Heart left ventricle (tissue), 16 donors: Measurements from ENCODE around the gene NDUFAF7. TPM values are rescaled to one million over a fixed set of nuclear protein-coding genes. Genes with fewer than 3 reads are reported as not detected.
A peak's percentile ranks its signal among the peaks of the same experiment; 100 is the strongest.

Source experiments
- ATAC-seq, 4 donors: fragments of 200-7000 bp; cut with Tn5 transposase; one replicate each; pipeline ENCODE4 v1.9.1; 2020 to 2022; ENCODE audit warnings: moderate library complexity in 4 of 4, mild to moderate bottlenecking in 3 of 4, moderate number of reproducible peaks in 1 of 4
- DNase-seq, 5 donors: peaks; one replicate each; pipeline ENCODE4 v3.0.0-alpha.2; 2020
- H3K27ac ChIP-seq, 12 donors: fragments of 200-600 bp; sonication (generic) in 4 of 12; one replicate each; pipeline versions ENCODE4 v1.5.0 to v1.8.0; 2016 to 2022; ENCODE audit warnings: mild to moderate bottlenecking in 2 of 12
- H3K27me3 ChIP-seq, 9 donors: fragments of 200-600 bp; sonication (generic) in 2 of 9; one replicate each; pipeline versions ENCODE4 v1.5.1 to v1.8.0; 2016 to 2022; ENCODE audit warnings: mild to moderate bottlenecking in 3 of 9
- H3K36me3 ChIP-seq, 9 donors: fragments of 200-600 bp; sonication (generic) in 2 of 9; one replicate each; pipeline versions ENCODE4 v1.5.0 to v1.8.0; 2018 to 2022; ENCODE audit warnings: mild to moderate bottlenecking in 2 of 9
- H3K4me1 ChIP-seq, 12 donors: fragments of 200-600 bp; sonication (generic) in 4 of 12; one replicate each; pipeline versions ENCODE4 v1.5.0 to v1.8.0; 2016 to 2022; ENCODE audit warnings: mild to moderate bottlenecking in 3 of 12
- H3K4me3 ChIP-seq, 12 donors: fragments of 200-600 bp; sonication (generic) in 4 of 12; one replicate each; pipeline versions ENCODE4 v1.5.0 to v1.8.0; 2017 to 2022; ENCODE audit warnings: mild to moderate bottlenecking in 9 of 12, moderate library complexity in 4 of 12
- H3K9me3 ChIP-seq, 12 donors: fragments of 200-600 bp; sonication (generic) in 4 of 12; one replicate each; pipeline versions ENCODE4 v1.5.0 to v1.8.0; 2016 to 2022; ENCODE audit warnings: mild to moderate bottlenecking in 1 of 12
- POLR2A ChIP-seq, 2 donors: fragments of 450-650 bp; IDR thresholded peaks; one replicate each; pipeline ENCODE4 v1.6.1; 2017; ENCODE audit warnings: antibody characterized with exemption in 2 of 2, mild to moderate bottlenecking in 2 of 2, moderate library complexity in 2 of 2
- WGBS, 4 donors: extraction: QIAGEN DNeasy Blood & Tissue Kit in 2 of 4; methylation state at CpG; one replicate each; pipeline versions ENCODE4 v1.1.5 to v1.1.7; 2013 to 2018; 5-methylcytosine and 5-hydroxymethylcytosine counted together
- intact Hi-C, 10 donors: fragments of 100-400 bp; cut with DNase I; formaldehyde crosslinking; loops; one replicate each; pipeline versions ENCODE4 v1.11.1 to v1.14.2; 2022
- long read RNA-seq, 3 donors: library from polyadenylated mRNA; unstranded; transcript quantifications; one replicate each; pipeline ENCODE4 v2.0.0, GENCODE V29; 2020 to 2021
- polyA plus RNA-seq, 2 donors: library from polyadenylated mRNA; stranded (reverse); fragments of 200-250 nt; gene quantifications; one replicate each; pipeline ENCODE4 v1.2.3, GENCODE V29; 2013
- total RNA-seq, 9 donors: library from RNA; depleted of rRNA in 2 of 9; stranded (reverse); fragments of >200 nt in 2 of 9; fragmentation: NEBNext Ultra II Directional in 3 of 9; extraction: Animal tissue kit (Norgen Biotek cat#: 25700) in 3 of 9; gene quantifications; one replicate each; pipeline versions ENCODE4 v1.1.0 to v1.2.4, GENCODE V29; 2016 to 2023
- TF ChIP-seq, protein P1 (sequence below), 12 donors: fragments of 200-600 bp; sonication (generic) in 4 of 12; IDR thresholded peaks; one replicate each; pipeline versions ENCODE4 v1.5.0 to v1.8.0; 2018 to 2022; ENCODE audit warnings: antibody characterized with exemption in 12 of 12, mild to moderate bottlenecking in 5 of 12
- donor health status: ischemic (EF 13 %, LVEDD 7.1; RV severe dilation, severe dysfunction).
- donor health status: healthy with polysubstance abuse.
- donor health status: DM: no; HTN: yes; CAD: no.
- donor health status: DM: no; HTN: no; CAD: no.
- donor health status: ischemic (EF 25% LVEDD 6.9; RV normal size, moderate dysfunction).
- donor health status: ischemic (EF 25% LVEDD 5.7; RV mildly dilated, moderate dysfunction).
- donor health status: healthy.
- donor health status: DM: yes; HTN: yes; CAD: no.
- donor health status: ischemic (EF 35%, LVEDD 5.7; RV mildly dilated, moderate dysfunction).
- donor health status: nonischemic (EF 11% LVEDD 7.7; RV severe dilation, severe dysfunction).
- donor health status: DM: yes; HTN: yes; CAD: no.
- donor health status: PGD.
- donor health status: ischemic (EF 29% LVEDD 5.4; RV normal size, mild dysfunction).
- donor health status: nonischemic (EF 23%, LVEDD 6.1; RV moderate dilation, normal function).

NDUFAF7 gene, protein sequence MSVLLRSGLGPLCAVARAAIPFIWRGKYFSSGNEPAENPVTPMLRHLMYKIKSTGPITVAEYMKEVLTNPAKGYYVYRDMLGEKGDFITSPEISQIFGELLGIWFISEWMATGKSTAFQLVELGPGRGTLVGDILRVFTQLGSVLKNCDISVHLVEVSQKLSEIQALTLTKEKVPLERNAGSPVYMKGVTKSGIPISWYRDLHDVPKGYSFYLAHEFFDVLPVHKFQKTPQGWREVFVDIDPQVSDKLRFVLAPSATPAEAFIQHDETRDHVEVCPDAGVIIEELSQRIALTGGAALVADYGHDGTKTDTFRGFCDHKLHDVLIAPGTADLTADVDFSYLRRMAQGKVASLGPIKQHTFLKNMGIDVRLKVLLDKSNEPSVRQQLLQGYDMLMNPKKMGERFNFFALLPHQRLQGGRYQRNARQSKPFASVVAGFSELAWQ
- total RNA-seq (10 to 100 TPM; 15.8 to 33.0 (median 22.2) TPM), polyA plus RNA-seq (10 to 100 TPM; 18.6 to 19.5 TPM)
- long read RNA-seq, donor 1, transcript NDUFAF7-201 (10 exons, 2,176 nt), result major isoform, 28 of 33 reads
- long read RNA-seq, donor 1, partial matches to known transcripts, result 0 of 33 reads
- long read RNA-seq, donor 1, other reads (novel, unspliced or antisense), result 5 of 33 reads
- long read RNA-seq, donor 2, transcript NDUFAF7-201 (10 exons, 2,176 nt), result major isoform, 124 of 152 reads
- long read RNA-seq, donor 2, partial matches to known transcripts, result 5 of 152 reads
- long read RNA-seq, donor 2, other reads (novel, unspliced or antisense), result 22 of 152 reads
- long read RNA-seq, donor 3, transcript NDUFAF7-201 (10 exons, 2,176 nt), result major isoform, 20 of 27 reads
- long read RNA-seq, donor 3, partial matches to known transcripts, result 2 of 27 reads
- long read RNA-seq, donor 3, other reads (novel, unspliced or antisense), result 5 of 27 reads

DNA sequence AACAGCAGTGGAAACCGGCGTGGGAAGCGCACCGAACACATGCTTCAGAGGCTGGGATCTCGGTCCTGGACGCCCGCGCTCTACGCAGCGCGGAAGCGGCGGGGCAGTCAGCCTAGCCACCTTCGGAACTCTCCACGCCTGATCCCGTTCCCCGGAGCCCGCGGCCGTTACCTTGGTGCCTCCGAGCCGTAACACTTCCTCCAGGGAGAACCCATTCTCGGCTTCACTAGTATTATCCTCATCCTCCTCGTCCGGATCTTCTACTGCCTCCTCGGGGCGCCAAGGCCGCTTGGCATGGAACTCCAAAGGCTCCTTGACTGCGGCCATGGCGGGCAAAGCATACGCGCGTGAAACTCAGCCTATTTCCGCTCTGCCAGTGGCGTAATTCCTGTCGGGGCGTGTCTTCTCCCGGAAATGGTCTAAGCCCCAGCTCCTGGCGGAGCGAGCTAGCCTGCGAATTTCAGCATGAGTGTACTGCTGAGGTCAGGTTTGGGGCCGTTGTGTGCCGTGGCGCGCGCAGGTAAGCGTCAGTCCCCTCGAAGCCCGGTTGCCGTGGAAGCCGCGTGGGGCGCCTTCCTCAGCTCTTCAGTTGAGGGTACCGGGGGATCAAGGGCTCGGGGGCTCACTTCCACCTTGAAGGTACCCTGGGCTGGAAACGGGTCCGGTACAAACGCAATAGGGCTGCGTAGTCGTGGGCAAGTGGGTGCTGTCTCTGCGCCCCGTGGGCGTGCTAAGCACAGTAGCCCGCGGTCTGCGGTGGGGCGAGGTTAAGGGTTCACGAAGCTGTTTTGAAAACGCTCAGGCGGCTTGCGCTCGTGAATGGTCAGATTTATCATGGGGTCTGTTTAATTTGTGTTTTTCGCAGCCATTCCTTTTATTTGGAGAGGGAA, at the start of gene NDUFAF7, which contains the start of gene CEBPZ:
Gene NDUFAF7 (plus strand): TSS at position 418 of the 890 bp plus-strand sequence. CDS start 48 bp downstream, at position 466.
Gene CEBPZ (minus strand): TSS at position 356 of the 890 bp plus-strand sequence. CDS start 29 bp downstream, at position 327.
- TF ChIP-seq, protein P1, sequence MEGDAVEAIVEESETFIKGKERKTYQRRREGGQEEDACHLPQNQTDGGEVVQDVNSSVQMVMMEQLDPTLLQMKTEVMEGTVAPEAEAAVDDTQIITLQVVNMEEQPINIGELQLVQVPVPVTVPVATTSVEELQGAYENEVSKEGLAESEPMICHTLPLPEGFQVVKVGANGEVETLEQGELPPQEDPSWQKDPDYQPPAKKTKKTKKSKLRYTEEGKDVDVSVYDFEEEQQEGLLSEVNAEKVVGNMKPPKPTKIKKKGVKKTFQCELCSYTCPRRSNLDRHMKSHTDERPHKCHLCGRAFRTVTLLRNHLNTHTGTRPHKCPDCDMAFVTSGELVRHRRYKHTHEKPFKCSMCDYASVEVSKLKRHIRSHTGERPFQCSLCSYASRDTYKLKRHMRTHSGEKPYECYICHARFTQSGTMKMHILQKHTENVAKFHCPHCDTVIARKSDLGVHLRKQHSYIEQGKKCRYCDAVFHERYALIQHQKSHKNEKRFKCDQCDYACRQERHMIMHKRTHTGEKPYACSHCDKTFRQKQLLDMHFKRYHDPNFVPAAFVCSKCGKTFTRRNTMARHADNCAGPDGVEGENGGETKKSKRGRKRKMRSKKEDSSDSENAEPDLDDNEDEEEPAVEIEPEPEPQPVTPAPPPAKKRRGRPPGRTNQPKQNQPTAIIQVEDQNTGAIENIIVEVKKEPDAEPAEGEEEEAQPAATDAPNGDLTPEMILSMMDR (IDR thresholded peaks at IDR 0.05), result no peak
- peak in 1 of 2 donors; percentile 68 for TF ChIP-seq POLR2A (IDR thresholded peaks at IDR 0.05)
- Histone ChIP-seq H3K4me3 (peak within 1 kb of the TSS; percentile 64 to 94 (median 86)), H3K4me1 (peaks cover 9 to 42% (median 33%) of the 10 kb centered on the region in 12 donors), H3K27me3 (no peaks in the 10 kb centered on the region), H3K27ac (peak within 1 kb of the TSS; percentile 83 to 96 (median 91)), H3K36me3 (peaks cover 0 to 36% (median 28%) of the 10 kb centered on the region in 9 donors), H3K9me3 (no peaks in the 10 kb centered on the region)
- 0 to 1% (median 0%) methylated on average over 41 to 73 of the region's 73 CpGs for WGBS, 4 donors
- intact Hi-C loops, result loop anchor here in 1 of 10 donors (5.0 kb wide), 1 partner anchor 34 kb away; the partner anchor contains the start of gene CEBPZOS
- DNase-seq (peak; percentile 90 to 94 (median 92)), ATAC-seq (peak; percentile 95 to 99 (median 98))

DNA sequence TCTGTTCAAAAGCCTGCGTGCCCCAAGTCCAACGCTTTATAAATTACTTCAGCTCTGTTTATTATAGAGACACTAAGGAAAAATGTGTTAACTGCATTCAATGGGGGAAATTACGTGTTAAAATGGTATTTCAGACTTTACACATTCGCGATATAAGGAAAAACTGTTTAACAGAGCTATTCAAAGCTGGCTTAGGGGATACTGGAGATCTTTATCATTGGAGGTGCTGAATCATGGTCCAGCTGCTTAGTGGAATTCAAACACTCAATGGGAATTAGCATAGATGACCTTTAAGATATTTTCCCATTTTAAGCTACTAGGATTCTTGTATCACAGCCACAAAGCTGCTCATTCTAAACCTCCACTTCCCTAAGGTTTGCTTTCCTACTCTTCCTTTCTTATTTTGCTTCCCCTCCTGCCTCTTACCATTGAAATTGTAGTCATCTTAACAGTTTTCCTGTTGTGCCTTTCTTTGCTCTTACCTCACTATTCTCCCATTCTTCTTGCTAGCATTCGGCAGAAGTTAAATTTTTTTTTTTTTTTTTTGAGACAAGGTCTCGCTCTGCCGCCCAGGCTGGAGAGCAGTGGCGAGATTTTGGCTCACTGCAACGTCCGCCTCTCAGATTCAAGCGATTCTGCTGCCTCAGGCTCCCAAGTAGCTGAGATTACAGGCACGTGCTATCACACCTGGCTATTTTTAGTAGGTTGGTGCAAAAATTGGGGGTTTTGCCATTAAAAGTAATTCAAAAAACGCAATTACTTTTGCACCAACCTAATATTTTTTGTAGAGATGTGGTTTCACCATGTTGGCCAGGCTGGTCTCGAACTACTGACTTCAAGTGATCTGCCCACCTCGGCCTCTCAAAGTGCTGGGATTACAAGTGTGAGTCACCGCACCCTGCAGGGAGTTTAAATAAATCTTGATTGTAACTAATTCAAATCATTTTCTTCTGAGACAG, 49.5 kb upstream of the NDUFAF7 start:
- TF ChIP-seq POLR2A (IDR thresholded peaks at IDR 0.05), result no peak
- TF ChIP-seq, protein P1 (IDR thresholded peaks at IDR 0.05), result no peak
- H3K36me3 ChIP-seq, result no peaks in the 10 kb centered on the region
- intact Hi-C loops, result no loop called here
- 68 to 79% (median 73%) methylated on average over 17 of the region's 17 CpGs for WGBS, 4 donors
- peaks cover 0 to 8% (median 0%) of the 10 kb centered on the region in 9 donors for H3K27me3 ChIP-seq
- DNase-seq, result no peak
- no peak for ATAC-seq
- H3K27ac ChIP-seq, result no peak overlapping the region
- H3K4me1 ChIP-seq, result no peaks in the 10 kb centered on the region
- no peaks in the 10 kb centered on the region for H3K9me3 ChIP-seq
- H3K4me3 ChIP-seq, result no peak overlapping the region

DNA sequence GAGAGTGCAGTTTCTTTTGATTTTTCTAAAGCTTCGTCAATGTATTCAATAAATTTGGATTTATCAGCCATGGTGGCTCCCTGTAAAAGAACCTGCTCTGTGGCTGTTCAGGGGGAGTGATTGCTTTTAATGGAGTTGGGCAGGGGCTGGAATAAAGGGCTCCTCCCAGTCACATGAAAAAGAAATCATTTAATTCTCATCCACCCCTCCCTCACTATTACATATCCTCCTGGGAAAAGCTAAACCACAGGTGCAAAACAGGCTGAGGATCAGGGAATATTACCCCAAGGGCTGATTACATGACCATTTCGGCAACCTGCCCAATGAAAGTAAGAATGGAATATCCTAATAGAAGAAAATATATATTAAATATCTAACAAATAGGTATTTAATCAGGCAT, 42.9 kb upstream of the NDUFAF7 start, which contains the start of gene SULT6B1:
Gene SULT6B1 (minus strand): TSS at position 101 of the 400 bp plus-strand sequence. CDS start 30 bp downstream, at position 71.
- TF ChIP-seq, protein P1 (IDR thresholded peaks at IDR 0.05), result no peak
- no peak for TF ChIP-seq POLR2A (IDR thresholded peaks at IDR 0.05)
- Histone ChIP-seq H3K4me3 (no peak within 1 kb of the TSS), H3K27ac (no peak within 1 kb of the TSS), H3K4me1 (no peaks in the 10 kb centered on the region), H3K36me3 (no peaks in the 10 kb centered on the region), H3K9me3 (no peaks in the 10 kb centered on the region), H3K27me3 (peaks cover 0 to 4% (median 0%) of the 10 kb centered on the region in 9 donors)
- 93 to 99% (median 96%) methylated on average over 2 of the region's 2 CpGs for WGBS, 4 donors
- ATAC-seq (no peak), DNase-seq (no peak)
- intact Hi-C loops, result no loop called here
